SW 1271 (cell line): ENCODE data around the gene C1orf122.
A peak's percentile ranks its signal among the peaks of the same experiment; 100 is the strongest.
"Not testable (repeated sequence)": the region's sequence is repeated elsewhere in the genome, so short reads cannot be mapped to it uniquely, and the experiment has no call there.

Experiments
- DNase-seq, 2 experiments: peaks; one replicate each; lab custom pipeline; 2025; lab: John Stamatoyannopoulos, UW

C1orf122 gene

DNA sequence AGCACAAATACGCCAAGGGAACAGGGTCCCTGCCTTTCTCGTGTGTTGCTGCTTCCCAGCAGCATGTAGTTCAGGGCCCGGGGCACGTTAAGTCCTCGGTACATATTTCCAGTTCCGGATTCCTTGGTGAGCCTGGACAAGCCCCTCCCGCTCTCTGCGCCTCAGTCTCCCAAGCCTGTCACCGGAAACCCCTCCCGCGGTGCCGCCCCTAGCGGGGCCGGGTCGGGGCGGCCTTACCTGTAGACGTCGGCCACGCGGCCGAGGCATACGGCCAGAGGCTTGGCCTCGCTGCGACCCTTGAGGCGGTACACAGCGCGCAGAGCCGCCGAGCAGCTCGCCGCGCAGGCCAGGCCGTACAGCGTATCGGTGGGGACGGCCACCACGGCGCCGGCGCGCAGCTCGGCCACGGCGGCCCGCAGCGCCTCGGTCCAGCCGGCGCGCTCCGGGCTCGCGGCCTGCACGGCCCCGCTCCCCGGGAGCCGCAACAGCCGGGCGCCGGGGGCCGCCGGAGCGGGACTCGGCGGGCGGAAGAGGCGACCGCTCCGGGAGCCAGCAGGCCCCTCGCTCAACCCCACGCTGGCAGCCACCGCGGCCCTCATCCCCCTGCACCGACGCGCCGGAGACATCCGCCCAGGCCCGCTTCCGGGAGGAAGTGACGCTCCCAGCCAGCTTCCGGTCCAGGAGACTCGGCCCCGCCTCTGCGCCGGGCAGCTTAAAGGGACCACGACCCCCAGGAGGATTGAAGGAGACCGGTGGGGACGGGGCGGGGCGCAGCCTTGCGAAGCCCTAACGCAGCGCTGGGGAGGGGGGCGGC lies at the start of gene C1orf122, which contains the start of gene YRDC:
TSS of gene C1orf122 (plus strand) at position 236 of the 814 bp plus-strand sequence. CDS start 615 bp downstream, outside the sequence.
TSS of gene YRDC (minus strand) at position 654 of the 814 bp plus-strand sequence. CDS start at position 626, 28 bp downstream.
- DNase-seq: peak; percentile 74 to 81

DNA sequence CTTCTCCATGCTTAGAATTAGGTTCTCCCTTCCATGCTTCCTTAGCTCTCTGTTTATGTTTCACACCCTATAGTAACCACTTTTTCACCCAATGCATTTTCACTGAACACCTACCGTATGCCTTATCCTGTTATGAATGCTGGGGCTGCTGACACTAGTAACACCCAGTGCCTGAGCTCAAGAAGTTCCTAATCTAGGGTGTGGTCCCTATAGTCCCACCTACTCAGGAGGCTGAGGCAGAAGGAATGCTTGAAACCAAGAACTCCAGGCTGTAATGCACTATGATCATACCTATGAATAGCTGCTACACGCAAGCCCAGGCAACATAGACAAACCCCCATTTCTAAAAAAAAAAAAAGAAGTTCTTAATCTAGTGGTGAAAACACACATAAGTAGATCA lies 48.1 kb upstream of the C1orf122 start:
- no peak for DNase-seq

DNA sequence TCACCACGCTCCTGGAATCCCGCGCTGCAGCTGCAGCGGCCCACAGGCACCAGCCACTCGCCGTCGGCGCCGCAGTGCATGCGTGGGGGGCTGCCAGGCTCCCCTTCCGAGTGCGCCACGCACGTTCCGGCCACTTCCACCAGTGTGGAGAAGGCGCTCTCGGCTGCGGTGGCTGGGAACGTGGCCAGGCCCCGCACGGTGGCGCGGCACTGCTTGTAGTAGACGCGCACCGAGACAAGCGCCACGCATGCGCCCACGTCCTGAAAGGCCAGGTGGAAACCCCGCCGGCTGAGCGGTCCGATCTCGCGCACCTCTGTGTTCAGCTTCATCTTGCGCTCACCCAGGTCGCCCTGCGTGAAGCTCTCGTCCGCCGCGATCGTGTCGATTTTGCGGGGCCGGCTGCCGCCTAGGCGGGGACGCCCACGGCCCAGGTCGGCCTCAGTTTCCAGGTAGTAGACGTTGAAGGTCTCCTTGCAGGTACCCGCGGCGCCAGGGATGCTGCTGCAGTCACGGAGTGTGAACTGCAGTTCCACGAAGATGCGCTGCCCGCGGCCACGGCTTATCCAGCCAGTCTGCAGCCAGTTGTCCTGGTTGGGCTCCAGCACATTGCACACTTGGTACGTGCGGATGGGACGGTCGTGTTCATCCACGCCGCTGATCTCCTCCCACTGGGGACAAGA lies 46.0 kb upstream of the C1orf122 start:
- no peak for DNase-seq

DNA sequence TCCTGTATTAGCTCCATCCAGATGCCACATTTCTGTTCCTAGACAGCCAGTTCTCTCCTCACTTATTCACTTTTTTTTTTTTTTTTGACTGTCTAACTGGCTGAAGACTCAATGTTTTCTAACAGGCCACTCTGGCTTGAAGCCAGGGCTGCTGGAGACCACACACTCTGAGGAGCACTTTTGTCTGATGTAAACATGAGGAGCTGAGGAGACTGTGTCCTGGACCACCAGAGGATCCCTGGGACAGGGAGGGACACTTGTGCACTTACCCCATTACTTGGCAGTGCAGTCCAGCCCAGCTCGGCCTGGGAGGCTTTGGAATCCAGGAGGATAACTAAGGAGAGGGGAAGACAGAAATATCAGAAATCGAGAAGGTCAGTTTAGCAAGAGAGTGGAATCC lies 45.1 kb upstream of the C1orf122 start:
- DNase-seq: no peak

DNA sequence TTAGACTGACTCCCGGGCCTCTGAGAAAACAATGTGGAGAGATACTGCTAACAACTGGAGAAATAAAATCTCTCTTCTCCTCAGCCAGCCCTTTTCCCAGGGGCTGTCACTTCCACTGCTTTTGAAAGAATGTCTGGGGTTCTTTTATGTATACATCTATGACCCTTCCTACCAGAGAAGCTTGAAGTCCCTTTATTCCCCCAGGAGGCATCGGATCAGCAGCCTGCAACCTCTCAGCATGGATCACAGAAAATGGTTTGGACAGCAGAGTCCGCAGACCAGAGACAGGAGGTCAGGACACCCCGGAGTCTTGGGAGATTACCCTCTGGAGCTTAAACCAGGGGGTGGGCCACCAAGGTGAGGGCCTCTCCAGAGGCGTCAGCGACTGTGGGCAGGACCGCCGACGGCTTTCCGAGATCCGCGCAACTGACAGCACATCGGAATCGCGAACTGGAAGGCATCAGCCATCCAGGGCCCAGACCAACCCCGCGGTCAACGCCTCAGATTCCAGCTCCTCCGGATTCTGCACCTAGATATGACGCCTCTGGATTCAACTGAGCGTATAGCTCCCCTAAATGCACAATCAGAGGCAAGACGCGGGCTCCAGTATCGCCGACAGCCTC lies 43.7 kb upstream of the C1orf122 start:
- no peak for DNase-seq

DNA sequence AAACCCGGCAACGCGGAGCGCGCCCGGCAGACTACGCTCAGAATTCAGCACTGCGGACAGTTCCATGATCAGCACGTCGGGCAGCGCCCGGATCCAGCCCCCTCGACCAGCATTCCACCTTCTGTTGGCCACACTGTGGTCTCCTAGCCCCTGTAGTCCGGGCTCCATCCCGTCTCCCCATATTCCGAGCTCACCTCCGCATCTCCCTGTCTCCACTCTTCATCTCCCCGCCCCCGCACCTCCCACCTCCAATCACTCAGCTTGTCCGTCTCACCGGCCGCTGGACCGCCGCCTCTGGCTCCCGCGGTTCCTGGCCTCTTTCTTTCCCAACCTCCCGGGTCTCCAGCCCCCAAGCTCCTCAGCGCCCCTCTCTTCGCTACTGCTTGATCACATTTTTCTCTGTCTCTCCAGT lies 43.2 kb upstream of the C1orf122 start:
- no peak for DNase-seq

DNA sequence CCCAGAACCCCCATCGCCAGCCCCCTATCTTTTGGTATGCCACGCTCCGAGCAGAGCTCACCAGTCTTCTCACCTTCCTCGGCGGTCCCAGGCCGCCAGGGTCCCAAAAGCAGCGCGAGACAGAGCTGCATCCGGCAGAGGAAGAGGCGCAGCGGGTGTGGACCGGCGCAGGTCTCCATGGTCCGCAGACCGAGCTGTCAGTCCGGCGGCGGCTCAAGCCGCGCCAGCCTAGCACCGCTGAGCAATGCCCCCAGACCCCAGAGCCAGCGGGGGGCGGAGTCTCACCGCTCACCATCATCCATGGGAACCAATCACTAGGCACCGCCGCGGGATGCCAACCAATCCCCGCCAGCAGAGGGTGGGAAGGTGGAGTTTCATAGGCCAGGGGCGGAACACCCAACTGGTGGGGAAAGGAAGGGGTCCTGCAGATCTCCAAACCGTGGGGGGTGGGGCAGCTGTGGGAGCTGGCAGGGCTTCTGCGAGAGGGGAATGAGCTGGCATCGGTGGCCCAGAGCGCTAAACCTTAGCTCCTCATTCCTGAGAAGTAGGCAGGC lies 42.6 kb upstream of the C1orf122 start, which contains the start of gene EPHA10:
TSS of gene EPHA10 (minus strand) at position 233 of the 554 bp plus-strand sequence. CDS start at position 179, 54 bp downstream.
- no peak for DNase-seq

DNA sequence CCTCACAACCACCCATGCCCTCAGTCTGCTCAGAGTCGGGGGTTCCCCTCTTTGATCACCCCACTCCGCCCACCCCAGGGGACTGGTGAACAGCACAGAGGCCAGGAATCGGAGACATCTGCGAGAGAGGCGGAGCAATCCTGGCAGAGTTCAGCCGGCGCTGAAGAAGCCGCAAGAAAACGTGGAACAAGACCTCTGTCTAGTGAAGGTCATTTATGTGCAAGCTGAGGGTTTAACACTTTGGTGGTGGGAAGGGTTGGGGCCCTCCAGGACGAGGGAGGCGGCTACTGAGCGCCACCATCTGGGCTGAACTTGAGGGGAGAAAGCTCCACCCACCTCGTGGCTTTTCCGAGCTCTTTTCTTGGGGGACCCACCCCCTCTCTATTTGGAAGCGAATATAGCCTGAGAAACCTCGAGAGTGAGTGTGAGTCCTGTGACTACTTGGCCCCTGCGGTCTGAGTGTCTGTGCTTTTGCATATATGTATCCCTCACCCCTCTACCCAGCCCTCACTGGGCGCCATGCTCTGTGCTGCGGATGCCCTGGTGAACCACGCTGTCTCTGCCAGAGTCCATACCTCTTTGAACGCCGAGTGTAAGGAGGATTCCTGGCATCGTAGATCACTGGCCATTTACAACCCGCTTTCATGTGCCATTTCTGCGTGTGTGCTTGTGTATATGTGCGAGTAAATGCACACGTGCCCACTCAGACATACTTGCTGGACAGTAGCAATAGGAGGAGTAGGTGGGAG lies 41.5 kb upstream of the C1orf122 start:
- no peak for DNase-seq

DNA sequence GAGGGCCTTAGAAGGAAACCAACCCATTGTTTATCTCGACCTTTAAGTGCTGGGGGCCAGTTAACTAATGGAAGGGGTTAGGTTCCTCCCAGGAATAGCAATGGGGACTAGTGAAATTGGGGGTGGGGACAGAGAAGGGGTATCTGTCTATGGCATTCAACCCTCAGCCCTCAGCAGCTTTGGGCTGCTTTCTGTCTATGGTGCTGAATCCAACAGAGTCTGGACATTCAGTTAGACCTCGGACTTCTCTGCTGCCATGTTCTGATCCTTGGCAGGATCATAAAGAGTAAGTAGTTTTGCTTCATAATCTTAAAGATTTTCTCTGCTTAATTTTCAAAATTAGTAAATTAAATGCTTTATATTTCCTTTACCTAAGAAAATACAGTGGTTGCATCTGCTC lies 40.1 kb upstream of the C1orf122 start:
- no peak for DNase-seq

DNA sequence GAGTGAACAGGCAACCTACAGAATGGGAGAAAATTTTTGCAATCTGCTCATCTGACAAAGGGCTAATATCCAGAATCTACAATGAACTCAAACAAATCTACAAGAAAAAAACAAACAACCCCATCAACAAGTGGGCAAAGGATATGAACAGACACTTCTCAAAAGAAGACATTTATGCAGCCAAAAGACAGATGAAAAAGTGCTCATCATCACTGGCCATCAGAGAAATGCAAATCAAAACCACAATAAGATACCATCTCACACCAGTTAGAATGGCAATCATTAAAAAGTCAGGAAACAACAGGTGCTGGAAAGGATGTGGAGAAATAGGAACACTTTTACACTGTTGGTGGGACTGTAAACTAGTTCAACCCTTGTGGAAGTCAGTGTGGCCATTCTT lies 36.1 kb upstream of the C1orf122 start:
- not testable (repeated sequence) for DNase-seq

DNA sequence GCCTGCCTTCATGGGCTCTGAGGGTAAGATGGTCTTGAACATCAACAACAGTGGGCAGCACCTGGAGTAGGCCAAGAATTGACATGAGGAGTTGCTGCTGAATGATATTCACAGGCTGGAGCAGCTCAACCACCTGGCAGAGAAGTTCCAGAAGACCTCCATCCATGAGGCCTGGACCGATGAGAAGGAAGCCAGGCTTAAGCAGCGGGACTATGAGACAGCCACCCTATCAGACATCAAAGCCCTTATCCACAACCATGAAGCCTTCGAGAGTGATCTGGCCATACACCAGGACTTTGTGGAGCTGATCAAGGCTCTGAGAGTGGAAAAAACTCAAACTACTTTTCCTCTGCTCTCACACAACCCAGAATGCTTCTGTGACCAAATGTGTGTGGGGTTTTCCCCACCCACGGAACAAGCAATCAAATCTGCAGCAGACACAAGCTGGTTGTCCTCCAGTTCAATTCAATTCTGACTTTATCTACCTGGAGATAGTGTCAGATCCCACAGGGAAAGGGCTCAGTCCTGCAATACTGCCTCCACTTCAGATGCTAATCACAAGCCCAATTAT lies 30.6 kb upstream of the C1orf122 start:
- no peak for DNase-seq

DNA sequence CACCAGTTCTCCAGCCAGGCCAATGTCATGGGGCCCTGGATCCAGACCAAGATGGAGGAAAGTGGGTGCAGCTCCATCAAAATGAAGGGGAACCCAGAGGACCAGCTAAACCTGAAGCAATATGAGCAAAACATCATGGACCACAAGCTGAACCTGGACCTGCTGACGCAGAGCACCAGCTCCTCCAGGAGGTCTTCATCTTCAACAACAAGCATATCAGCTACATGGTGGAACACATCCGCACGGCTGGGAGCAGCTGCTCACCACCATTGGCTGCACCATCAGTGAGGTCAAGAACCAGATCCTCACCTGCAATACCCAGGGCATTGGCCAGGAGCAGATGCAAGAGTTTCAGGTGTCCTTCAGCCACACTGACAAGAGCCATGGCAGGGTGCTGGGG lies 28.9 kb upstream of the C1orf122 start:
- DNase-seq: no peak

DNA sequence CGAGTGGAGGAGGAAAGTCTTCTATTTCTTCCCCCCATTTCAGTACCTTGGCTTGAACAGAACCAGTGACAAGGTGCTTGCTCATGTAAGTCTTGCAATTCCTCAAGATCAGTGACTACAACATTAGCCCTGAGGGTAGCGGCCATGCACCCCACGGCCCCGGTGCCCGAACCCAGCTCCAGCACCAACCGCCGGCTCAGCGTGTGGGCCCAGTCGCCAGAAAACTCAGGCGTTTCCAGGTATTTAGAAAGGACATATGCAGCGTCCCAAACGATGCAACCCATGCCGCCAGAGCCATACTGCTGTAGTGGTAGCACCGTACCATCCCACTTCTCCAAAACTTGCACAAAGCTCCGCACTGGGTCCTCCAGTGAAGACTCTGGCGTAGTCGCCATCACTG lies 25.1 kb upstream of the C1orf122 start:
- DNase-seq: no peak

DNA sequence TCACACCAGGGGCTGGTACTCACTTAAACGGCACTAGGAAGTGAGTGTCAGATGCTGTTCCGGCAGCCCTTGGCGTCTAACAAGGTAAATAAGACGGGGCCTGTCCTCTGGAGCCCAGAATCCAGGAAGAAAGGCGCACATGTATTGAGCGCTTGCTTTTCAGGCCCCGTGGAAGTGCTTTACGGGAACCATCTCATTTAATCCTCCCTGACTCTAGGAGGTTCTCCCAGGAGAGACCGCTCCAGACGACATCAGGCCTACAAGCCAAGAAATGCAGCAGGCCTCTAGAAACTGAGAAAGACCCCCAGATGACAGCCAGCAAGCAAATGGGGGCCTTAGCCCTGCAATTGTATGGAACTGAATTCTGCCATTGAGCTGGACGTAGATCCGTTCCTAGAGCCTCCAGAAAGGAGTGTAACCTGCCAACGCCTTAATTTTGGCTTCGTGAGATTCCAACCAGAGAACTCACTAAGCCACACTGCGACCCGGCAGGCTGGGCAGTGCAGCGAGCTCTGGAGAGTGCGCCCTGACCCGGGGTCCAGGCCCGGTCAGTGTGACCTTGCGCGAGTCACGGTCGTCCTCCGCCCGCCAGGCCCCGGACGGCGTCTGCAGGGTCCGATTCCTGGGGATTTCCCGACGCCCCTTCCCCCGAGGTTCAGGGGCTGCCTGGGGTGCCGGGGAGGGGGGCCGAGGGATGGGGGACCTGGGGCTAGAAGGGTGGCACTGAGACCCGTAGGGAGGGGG lies 14.5 kb upstream of the C1orf122 start:
- no peak for DNase-seq

DNA sequence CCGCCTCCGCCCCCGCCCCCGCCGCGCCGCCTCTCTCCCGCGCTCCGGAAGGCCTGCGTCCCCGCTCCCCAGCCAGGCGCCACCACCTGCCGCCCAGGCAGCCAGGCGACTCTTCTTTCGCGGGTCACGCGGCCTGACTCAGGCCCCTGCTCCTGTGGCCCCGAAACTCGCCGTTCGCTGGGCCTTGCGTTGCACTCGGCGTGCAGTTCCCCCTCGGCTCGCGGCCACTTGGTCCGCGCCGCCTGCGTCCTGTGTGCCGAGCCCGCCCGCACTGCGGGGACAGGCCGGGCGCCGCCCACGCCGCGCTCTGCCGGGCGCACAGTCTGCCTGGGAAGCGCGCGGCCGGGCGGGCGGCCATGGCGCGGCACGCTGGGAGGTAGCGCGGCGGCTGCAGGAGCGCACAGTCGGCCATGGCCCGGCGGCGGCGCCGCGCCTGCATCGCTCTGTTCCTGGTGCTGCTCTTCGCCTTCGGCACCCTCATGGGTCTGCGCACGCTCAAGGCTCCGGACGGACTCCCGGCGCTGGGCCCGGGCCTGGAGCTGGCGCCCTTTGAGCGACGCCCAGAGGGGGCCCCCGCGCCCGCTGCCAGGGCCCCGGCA lies 13.7 kb upstream of the C1orf122 start, which contains the start of gene MANEAL:
TSS of gene MANEAL (plus strand) at position 75 of the 599 bp plus-strand sequence. CDS start at position 411, 336 bp downstream.
- DNase-seq: peak; percentile 32 to 41

DNA sequence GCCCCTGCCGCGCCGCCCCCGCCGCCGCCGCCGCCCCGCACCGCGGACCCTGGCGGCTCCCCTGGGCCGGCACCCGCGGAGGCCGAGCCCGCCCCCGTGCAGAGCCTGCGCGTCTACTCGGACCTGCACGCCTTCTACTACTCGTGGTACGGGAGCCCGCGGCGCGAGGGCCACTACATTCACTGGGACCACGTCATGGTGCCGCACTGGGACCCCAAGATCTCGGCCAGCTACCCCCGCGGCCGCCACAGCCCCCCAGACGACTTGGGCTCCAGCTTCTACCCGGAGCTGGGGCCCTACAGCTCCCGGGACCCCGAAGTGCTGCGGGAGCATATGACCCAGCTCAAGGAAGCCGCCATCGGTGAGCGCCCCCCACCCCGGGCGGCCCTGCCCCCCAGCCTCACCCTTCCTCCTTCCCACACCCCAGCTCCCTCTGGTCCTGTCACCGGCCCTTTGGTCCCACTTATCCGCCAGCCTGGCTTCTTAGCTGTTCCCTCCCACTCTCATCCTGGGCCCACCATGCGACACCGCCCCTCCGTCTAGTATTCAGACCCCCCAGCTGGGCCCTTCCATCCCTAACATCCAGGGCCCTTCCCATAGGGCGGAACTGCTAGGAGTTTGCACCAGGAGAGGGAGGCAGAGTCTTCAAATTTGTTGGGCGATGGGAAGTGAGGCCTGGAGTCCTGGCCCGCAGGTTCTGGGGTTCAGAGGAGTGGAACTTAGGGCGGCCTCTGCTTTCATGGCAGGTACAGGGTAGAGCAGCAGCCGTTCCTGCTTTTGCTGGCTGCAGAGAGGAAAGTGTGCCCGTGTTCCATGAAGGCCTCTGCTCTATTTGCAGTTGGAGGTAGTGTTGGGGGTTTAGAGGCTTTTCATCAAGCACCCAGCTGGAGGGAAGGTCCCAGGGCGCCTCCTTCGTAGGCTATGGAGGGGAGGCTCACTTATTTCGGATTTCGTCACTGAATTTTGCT lies 12.9 kb upstream of the C1orf122 start:
- DNase-seq: no peak

DNA sequence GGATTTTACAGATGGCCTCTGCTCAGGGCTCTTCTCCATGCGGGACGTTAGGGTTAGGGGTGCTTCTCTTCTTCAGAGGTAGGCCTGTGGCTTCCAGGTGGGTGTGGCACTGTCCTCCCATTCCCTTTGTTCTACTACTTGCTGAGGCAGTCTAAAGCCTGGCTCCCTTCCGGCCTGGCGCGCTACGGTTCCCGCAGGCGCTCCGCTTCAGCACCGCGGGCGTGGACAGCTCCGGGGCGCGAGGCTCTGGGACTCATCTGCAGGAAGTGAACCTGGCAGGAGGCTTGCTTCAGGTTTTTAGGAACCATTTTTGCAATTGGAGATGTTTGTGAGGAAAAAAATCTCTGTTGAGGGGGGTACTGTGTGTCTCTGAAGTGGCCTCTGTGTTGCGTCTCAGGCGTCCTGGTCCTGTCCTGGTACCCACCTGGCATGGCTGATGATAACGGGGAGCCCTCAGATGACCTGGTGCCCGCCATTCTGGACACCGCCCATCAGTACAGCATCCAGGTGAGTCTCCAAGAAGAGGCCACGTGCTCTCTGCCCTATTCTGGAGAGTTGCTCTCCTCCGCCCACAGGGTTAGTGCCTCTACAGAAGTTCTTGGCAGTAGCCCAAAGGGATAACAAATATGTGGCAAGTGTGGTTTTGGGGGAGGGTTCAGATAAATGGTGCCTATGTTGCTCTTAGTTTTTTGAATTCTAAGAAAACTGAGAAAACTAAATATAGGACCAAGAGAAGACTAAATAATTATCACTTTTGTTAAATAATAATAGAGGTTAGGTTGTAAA lies 12.1 kb upstream of the C1orf122 start:
- DNase-seq: no peak

DNA sequence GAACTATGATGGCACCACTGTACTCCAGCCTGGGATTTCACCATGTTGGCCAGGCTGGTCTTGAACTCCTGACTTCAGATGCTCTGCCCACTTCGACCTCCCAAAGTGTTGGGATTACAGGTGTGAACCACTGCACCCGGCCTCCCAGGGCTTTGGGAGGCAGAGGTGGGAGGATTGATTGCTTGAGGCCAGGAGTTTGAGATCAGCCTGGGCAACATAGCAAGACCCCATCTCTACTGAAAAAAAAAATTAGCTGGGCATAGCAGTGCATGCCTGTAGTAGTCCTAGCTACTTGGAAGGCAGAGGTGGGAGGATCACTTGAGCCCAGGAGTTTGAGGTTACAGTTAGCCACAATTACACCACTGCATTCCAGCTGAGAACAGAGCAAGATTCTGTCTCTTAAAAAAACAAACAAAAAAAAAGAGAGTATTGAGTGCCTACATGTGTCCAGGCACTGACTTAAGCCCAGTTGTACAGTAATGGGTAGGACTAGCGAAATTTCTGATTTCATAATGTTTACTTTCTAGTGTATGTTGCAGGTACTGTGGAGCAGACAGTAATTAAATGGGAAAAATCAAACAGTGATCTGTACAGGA lies 9.7 kb upstream of the C1orf122 start:
- no peak for DNase-seq
